Measurements from ENCODE around the gene ZNF547. TPM values are rescaled to one million over a fixed set of nuclear protein-coding genes. Genes with fewer than 3 reads are reported as not detected.
A peak's percentile ranks its signal among the peaks of the same experiment; 100 is the strongest.

Gene ZNF547
- total RNA-seq, 1 experiment from 2014 or later: 3.2 TPM

DNA sequence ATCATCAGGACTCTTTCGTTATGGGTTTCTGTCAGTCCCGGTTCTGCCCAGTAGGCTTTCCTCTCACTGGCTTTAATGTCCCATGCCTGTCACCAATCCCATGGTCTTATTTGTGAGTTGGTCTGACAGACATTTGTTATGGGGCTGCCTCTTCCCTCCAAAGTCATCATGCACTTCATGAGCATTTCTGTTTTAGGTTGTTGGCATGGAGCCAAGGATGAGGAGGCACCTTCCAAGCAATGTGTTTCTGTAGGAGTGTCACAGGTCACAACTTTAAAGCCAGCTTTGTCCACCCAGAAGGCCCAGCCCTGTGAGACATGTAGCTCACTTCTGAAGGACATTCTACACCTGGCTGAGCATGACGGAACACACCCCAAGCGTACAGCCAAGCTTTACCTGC lies 56.1 kb downstream of the ZNF547 start:
- BruUV-seq (replicated peaks): no TSS peak
- Histone ChIP-seq H3K9me2 (replicated peaks; ENCODE audit: low read length) (no peaks in the 10 kb centered on the region), H3K27me3 (ENCODE audit: low read length) (no peaks in the 10 kb centered on the region), H3K4me1 (ENCODE audit: insufficient read depth, low read length) (no peaks in the 10 kb centered on the region), H3K79me2 (ENCODE audit: low read length) (0 out of 2 replicates have a peak, but pooled peaks cover 8% of the 10 kb centered on the region), H3K4me2 (ENCODE audit: low read length) (no peak overlapping the region), H4K20me1 (ENCODE audit: low read length) (no peaks in the 10 kb centered on the region), H3F3A (ENCODE audit: low read length, unreplicated experiment) (no peaks in the 10 kb centered on the region), H3K9ac (ENCODE audit: low read length) (no peak overlapping the region), H3K4me3 (ENCODE audit: low read length) (no peak overlapping the region), H3K27ac (ENCODE audit: low read length) (no peak overlapping the region), H3K9me3 (ENCODE audit: low read length) (peaks cover 23% of the 10 kb centered on the region), H2AFZ (ENCODE audit: low read length) (no peak overlapping the region), H3K36me3 (ENCODE audit: low read depth, low read length) (peaks cover 66% of the 10 kb centered on the region)
- TF ChIP-seq EZH2 (IDR thresholded peaks at IDR 0.05; ENCODE audit: low read length, unreplicated experiment) (no peak), EZH2phosphoT487 (IDR thresholded peaks at IDR 0.05; ENCODE audit: borderline replicate concordance, low read length) (no peak)
- TF ChIP-seq, protein P1, sequence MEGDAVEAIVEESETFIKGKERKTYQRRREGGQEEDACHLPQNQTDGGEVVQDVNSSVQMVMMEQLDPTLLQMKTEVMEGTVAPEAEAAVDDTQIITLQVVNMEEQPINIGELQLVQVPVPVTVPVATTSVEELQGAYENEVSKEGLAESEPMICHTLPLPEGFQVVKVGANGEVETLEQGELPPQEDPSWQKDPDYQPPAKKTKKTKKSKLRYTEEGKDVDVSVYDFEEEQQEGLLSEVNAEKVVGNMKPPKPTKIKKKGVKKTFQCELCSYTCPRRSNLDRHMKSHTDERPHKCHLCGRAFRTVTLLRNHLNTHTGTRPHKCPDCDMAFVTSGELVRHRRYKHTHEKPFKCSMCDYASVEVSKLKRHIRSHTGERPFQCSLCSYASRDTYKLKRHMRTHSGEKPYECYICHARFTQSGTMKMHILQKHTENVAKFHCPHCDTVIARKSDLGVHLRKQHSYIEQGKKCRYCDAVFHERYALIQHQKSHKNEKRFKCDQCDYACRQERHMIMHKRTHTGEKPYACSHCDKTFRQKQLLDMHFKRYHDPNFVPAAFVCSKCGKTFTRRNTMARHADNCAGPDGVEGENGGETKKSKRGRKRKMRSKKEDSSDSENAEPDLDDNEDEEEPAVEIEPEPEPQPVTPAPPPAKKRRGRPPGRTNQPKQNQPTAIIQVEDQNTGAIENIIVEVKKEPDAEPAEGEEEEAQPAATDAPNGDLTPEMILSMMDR (conservative IDR thresholded peaks at IDR 0.05; ENCODE audit: low read depth, low read length): no peak
- intact Hi-C loops (cut with micrococcal nuclease): no loop called here
- CTCF ChIA-PET: no interaction called here
- POLR2A ChIA-PET (ENCODE audit: unreplicated experiment): no interaction called here
- ATAC-seq (no peak), DNase-seq (no peak)

DNA sequence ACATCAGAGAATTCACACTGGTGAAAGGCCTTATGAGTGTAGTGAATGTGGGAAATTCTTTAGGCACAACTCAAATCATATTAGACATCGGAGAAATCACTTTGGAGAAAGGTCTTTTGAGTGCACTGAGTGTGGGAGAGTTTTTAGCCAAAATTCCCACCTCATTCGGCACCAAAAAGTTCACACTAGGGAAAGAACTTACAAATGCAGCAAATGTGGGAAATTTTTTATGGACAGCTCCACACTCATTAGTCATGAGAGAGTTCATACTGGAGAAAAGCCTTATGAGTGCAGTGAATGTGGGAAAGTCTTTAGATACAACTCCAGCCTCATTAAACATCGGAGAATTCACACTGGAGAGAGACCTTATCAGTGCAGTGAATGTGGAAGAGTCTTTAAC lies 57.7 kb downstream of the ZNF547 start:
- TSS peak; percentile 20 for BruUV-seq (replicated peaks)
- TF ChIP-seq EZH2 (IDR thresholded peaks at IDR 0.05; ENCODE audit: low read length, unreplicated experiment) (no peak), EZH2phosphoT487 (IDR thresholded peaks at IDR 0.05; ENCODE audit: borderline replicate concordance, low read length) (no peak)
- TF ChIP-seq, protein P1 (conservative IDR thresholded peaks at IDR 0.05; ENCODE audit: low read depth, low read length): no peak

More for the DNA sequence above, 57.7 kb downstream of the ZNF547 start:
- Histone ChIP-seq H3K9ac (ENCODE audit: low read length) (no peak overlapping the region), H3K9me2 (replicated peaks; ENCODE audit: low read length) (no peaks in the 10 kb centered on the region), H3K27me3 (ENCODE audit: low read length) (no peaks in the 10 kb centered on the region), H3K4me2 (ENCODE audit: low read length) (no peak overlapping the region), H3K27ac (ENCODE audit: low read length) (no peak overlapping the region), H3K79me2 (ENCODE audit: low read length) (no peaks in the 10 kb centered on the region), H3K4me3 (ENCODE audit: low read length) (no peak overlapping the region), H4K20me1 (ENCODE audit: low read length) (no peaks in the 10 kb centered on the region), H3K9me3 (ENCODE audit: low read length) (peaks cover 23% of the 10 kb centered on the region), H3F3A (ENCODE audit: low read length, unreplicated experiment) (no peaks in the 10 kb centered on the region), H3K4me1 (ENCODE audit: insufficient read depth, low read length) (no peaks in the 10 kb centered on the region), H3K36me3 (ENCODE audit: low read depth, low read length) (peaks cover 58% of the 10 kb centered on the region), H2AFZ (ENCODE audit: low read length) (no peak overlapping the region)
- intact Hi-C loops (cut with micrococcal nuclease): no loop called here
- DNase-seq: no peak
- ATAC-seq: no peak
- ChIA-PET CTCF (no interaction called here), POLR2A (ENCODE audit: unreplicated experiment) (no interaction called here)

Other genes starting within 250 kb of the ZNF547 start
- gene USP29, start 243.6 kb upstream of the ZNF547 start, total RNA-seq (2014; rRNA removed): not detected in 2 replicates
- not detected in 2 replicates for gene ZIM3, start 218.3 kb upstream of the ZNF547 start, total RNA-seq (2014; rRNA removed)
- not detected in 2 replicates for gene DUXA, start 196.1 kb upstream of the ZNF547 start, total RNA-seq (2014; rRNA removed)
- gene ZNF264, start 172.1 kb upstream of the ZNF547 start, total RNA-seq (2014; rRNA removed): 44.1 and 53.9 TPM in 2 replicates
- 2.0 and 3.2 TPM in 2 replicates for gene AURKC, start 132.5 kb upstream of the ZNF547 start, total RNA-seq (2014; rRNA removed)
- gene ZNF805, start 122.9 kb upstream of the ZNF547 start, total RNA-seq (2014; rRNA removed): 12.9 and 13.1 TPM in 2 replicates
- gene ZNF460, start 83.1 kb upstream of the ZNF547 start, total RNA-seq (2014; rRNA removed): 39.5 and 60.6 TPM in 2 replicates
- gene ZNF543, start 43.1 kb upstream of the ZNF547 start, total RNA-seq (2014; rRNA removed): 5.2 and 7.6 TPM in 2 replicates
- gene ZNF304, start 12.3 kb upstream of the ZNF547 start, total RNA-seq (2014; rRNA removed): 8.1 and 8.2 TPM in 2 replicates
- gene TRAPPC2B, start within 50 bp of the ZNF547 start, total RNA-seq (2014; rRNA removed): 16.1 and 21.0 TPM in 2 replicates
- 14.4 and 21.8 TPM in 2 replicates for gene ZNF548, start 26.3 kb downstream of the ZNF547 start, total RNA-seq (2014; rRNA removed)
- 4.7 and 7.8 TPM in 2 replicates for gene ZNF17, start 47.6 kb downstream of the ZNF547 start, total RNA-seq (2014; rRNA removed)
- gene ZNF749, start 71.8 kb downstream of the ZNF547 start, total RNA-seq (2014; rRNA removed): 17.6 and 21.9 TPM in 2 replicates
- 0.18 TPM in 1 of 2 replicates, not detected in the other for gene VN1R1, start 93.6 kb downstream of the ZNF547 start, total RNA-seq (2014; rRNA removed)
- 12.5 and 14.1 TPM in 2 replicates for gene ZNF772, start 114.0 kb downstream of the ZNF547 start, total RNA-seq (2014; rRNA removed)
- 16.5 and 22.3 TPM in 2 replicates for gene ZNF419, start 124.2 kb downstream of the ZNF547 start, total RNA-seq (2014; rRNA removed)
- 9.0 and 21.1 TPM in 2 replicates for gene ZNF773, start 136.4 kb downstream of the ZNF547 start, total RNA-seq (2014; rRNA removed)
- 4.3 and 5.0 TPM in 2 replicates for gene ZNF549, start 163.8 kb downstream of the ZNF547 start, total RNA-seq (2014; rRNA removed)
- gene ZNF550, start 196.3 kb downstream of the ZNF547 start, total RNA-seq (2014; rRNA removed): 3.1 and 4.2 TPM in 2 replicates
- gene ZNF416, start 215.4 kb downstream of the ZNF547 start, total RNA-seq (2014; rRNA removed): 2.4 and 3.6 TPM in 2 replicates
- 0.33 and 0.46 TPM in 2 replicates for gene ZIK1, start 220.6 kb downstream of the ZNF547 start, total RNA-seq (2014; rRNA removed)
- 15.0 and 16.9 TPM in 2 replicates for gene ZNF530, start 236.3 kb downstream of the ZNF547 start, total RNA-seq (2014; rRNA removed)